ENCODE results near the gene EFNA4. TPM values are rescaled to one million over a fixed set of nuclear protein-coding genes. Genes with fewer than 3 reads are reported as not detected.

EFNA4 gene
- total and polyA plus RNA-seq, 2 of the 8 experiments (the other 6 are each of a cell fraction or from before 2014, with no cell fraction given), result 21.9 to 23.9 TPM

DNA sequence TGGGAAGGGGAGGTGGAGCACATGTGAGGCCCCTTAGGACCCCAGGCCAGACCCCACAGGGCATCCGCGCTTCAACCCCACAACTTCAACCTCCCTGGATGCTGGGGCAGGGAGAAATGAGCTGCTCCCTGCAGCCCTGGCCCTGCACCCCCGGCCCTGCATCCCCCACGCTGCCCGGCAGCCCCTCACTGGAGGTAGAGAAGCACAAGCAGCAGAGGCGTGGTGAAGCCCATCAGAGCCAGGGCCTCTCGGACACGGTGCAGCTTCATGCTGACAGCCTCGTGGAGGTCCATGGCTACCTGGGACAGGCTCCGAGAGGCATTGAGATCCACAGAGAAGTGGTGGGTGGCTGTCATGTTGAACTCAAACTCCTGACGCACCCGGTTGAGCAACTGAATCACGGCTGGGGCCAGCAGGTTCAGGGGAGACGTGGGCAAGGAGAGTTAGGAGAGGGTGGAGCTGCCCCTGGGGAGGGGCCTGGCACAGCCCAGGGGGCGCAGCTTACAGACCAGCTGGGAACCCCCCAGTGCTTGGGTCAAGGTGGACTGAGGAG lies 33.2 kb upstream of the EFNA4 start (continued):
- no peak for TF ChIP-seq PHF8 (conservative IDR thresholded peaks at IDR 0.05; ENCODE audit: low read depth, low read length)

All from H1 (cell line).